HT-29 (cell line): ENCODE results near the gene RPUSD1. TPM values are rescaled to one million over a fixed set of nuclear protein-coding genes. Genes with fewer than 3 reads are reported as not detected.
A peak's percentile ranks its signal among the peaks of the same experiment; 100 is the strongest.
"Not testable (repeated sequence)": the region's sequence is repeated elsewhere in the genome, so short reads cannot be mapped to it uniquely, and the experiment has no call there.

ENCODE experiments used
- DNase-seq: peaks from one replicate; pipeline ENCODE4 v3.0.0-alpha.2; 2015; ENCODE audit warnings: low spot score
- total RNA-seq: library from RNA; depleted of rRNA; stranded (reverse); fragments of >200 nt; shearing (Covaris generic); gene quantifications from 2 replicates; pipeline ENCODE4 v1.2.3, GENCODE V29; 2014

RPUSD1 gene
- total RNA-seq, 1 experiment from 2014 or later = 147 TPM

DNA sequence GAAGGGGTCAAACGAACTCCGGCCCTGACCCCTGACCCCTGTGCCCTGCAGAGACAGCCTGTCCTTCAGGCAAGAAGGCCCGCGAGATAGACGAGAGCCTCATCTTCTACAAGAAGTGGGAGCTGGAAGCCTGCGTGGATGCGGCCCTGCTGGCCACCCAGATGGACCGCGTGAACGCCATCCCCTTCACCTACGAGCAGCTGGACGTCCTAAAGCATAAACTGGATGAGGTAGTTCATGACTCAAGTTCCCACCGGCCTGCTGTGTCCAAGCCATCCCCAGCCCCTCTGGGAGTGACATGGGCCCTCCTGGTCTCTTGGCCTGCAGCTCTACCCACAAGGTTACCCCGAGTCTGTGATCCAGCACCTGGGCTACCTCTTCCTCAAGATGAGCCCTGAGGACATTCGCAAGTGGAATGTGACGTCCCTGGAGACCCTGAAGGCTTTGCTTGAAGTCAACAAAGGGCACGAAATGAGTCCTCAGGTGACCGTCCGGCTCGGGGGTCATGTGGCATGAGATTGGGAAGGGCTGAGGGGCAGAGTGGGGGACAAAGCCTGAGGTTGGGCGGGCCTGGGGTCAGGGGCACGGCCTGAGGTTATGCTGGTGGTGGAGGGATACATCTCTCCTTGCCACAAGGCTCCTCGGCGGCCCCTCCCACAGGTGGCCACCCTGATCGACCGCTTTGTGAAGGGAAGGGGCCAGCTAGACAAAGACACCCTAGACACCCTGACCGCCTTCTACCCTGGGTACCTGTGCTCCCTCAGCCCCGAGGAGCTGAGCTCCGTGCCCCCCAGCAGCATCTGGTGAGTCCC, 22.0 kb downstream of the RPUSD1 start:
- DNase-seq = no peak

DNA sequence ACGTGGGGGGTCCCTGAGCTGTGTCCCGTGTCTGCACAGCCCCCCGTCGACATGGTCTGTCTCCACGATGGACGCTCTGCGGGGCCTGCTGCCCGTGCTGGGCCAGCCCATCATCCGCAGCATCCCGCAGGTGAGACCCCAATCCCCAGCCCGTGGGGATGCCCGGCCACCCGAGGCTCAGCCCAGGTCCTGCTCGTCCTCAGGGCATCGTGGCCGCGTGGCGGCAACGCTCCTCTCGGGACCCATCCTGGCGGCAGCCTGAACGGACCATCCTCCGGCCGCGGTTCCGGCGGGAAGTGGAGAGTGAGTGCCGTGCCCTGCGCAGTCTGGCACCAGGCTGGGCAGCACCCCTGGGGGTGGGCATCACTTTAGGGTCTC, 22.7 kb downstream of the RPUSD1 start:
- no peak for DNase-seq

DNA sequence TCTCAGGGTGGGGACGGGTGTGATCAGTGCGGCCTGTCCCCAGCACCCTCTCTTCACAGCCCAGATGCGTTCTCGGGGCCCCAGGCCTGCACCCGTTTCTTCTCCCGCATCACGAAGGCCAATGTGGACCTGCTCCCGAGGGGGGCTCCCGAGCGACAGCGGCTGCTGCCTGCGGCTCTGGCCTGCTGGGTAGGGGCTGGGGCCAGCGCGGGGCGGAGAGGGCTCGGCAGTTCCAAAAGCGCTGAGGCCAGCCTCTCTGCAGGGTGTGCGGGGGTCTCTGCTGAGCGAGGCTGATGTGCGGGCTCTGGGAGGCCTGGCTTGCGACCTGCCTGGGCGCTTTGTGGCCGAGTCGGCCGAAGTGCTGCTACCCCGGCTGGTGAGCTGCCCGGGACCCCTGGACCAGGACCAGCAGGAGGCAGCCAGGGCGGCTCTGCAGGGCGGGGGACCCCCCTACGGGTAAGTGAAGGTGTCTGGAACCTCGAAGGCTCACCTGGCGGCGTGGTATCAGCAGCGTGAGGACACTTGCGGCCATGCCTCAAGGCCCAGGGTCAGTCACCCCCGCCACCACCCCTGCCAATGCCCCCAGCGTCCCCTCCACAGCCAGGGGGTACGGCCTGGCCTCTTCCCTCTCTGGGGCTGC, 23.2 kb downstream of the RPUSD1 start:
- DNase-seq = no peak

DNA sequence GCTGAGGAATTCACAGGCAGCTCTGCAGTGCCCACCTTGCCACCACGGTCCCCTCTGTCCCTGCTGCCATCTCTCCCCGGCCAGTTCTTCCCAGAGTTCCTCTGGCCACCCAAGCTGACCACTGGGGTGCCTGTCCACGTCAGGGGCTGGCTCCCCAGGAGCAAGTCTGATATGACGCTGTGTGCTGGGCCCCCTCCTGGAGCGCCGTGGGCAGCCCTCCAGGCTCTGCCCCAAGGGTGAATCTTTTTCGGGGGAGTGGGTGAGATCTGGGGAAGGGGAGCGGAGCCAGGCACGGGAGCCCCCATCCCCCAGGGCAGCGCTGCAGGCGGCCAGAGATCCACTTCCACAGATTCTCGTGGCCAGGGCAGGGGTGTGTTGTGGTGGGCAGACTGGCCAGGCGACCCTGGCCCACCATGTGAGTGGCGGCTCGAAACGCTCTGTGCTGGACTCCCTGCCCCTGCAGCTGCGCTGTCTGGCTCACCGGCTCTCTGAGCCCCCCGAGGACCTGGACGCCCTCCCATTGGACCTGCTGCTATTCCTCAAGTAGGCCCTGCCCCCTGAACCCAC, 23.9 kb downstream of the RPUSD1 start:
- DNase-seq = no peak

DNA sequence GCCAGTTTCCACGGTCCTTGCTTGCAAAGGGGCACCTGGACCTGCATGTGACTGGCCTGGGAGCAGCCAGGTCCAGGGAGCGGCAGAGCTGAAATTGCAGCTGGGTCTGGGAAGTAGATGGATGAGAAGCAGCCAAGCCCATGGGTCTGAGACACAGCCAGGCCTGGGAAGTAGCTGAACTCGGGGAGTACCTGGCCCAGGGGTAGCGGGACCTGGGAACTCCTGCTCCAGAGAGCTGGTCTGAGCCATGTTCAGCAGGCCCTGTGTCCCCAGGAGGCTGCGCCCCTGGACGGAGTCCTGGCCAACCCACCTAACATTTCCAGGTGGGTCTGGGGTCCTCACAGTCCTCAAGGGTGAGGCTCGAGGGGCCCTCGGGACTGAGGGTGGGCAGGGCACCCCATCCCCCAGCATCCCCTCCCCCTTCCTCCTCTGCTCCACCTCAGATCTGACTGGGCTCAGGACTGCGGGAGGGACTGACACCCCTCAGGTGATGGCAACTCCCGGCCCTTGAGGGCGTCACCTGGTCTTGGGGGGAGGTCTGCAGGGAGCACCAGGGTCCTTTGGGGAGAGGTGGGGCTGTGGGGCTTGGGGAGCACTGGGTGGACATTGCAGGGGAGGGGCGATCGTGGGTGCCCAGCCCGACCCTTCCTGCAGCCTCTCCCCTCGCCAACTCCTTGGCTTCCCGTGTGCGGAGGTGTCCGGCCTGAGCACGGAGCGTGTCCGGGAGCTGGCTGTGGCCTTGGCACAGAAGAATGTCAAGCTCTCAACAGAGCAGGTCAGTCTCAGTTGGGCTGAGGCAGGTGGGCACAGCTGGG, 24.6 kb downstream of the RPUSD1 start:
- no peak for DNase-seq

DNA sequence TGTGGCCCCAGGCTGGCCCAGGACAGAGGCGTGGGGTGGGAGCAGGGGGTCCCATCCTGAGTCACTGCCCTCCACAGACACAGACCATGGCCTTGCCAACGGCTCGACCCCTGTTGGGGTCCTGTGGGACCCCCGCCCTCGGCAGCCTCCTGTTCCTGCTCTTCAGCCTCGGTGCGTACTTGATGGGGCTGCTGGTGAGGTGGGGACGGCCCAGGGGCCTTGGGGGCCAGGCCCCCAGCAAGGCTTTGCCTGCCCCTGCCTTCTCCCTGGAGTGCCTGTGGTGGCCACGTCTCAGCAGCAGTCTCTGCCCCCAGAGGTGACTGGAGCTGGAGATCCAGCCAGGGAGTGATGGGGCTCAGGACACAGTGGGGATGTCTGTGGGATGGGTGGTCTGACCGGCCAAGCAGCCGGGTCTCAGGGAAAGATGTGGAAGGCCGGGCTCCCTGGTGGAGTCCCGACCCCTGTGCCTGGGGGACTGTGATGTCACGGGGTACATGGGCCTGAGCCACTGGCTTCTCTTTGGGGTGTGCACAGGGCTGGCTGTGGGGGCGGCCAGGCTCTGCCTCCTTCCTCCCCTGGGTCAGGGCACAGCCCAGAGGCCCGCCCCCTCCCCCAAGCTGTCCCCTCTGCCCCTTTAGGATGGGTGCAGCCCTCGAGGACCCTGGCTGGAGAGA, 25.4 kb downstream of the RPUSD1 start:
- no peak for DNase-seq

DNA sequence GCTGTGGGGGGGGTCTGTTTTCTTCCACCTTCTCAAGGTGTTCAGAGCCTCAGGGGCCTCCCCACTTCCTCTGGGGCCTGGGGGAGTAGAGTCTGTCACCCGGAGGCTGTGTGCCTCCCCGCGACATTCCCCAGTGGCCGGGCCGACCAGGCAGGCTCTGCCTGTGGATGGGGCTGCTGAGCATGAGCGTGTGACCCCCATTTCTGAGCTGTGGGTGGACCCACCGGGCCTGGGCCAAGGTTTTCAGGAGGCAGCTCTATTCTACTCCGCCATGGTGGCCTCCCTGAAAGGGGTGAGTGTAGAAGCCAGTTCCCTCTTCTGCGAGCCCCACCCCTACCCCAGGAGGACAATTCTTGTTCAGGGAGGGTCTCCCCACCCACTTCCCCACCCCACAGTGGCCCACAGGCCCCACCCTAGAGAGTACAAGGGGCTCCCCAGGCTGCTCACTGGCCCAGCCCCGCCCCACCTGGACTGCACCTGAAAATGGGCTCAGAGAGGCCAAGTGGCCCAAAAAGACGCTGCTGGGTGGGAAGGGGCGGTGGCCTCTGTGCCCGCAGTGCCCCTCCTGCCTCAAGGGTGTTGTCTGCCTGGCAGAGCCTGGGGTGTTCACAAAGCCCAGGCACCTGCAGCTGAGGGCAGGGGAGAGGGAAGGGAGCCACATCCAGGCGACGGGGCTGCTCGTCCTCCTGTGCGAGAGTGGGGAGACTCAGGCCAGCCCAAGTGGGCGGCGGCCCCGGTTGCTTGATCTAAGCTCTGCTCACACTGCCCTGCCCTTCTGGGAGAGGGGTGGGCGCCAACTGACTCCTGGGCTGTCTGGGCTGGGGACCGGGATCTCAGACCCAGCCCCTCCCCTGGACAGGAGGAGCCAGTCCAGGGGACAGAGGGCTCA, 26.3 kb downstream of the RPUSD1 start:
- no peak for DNase-seq

DNA sequence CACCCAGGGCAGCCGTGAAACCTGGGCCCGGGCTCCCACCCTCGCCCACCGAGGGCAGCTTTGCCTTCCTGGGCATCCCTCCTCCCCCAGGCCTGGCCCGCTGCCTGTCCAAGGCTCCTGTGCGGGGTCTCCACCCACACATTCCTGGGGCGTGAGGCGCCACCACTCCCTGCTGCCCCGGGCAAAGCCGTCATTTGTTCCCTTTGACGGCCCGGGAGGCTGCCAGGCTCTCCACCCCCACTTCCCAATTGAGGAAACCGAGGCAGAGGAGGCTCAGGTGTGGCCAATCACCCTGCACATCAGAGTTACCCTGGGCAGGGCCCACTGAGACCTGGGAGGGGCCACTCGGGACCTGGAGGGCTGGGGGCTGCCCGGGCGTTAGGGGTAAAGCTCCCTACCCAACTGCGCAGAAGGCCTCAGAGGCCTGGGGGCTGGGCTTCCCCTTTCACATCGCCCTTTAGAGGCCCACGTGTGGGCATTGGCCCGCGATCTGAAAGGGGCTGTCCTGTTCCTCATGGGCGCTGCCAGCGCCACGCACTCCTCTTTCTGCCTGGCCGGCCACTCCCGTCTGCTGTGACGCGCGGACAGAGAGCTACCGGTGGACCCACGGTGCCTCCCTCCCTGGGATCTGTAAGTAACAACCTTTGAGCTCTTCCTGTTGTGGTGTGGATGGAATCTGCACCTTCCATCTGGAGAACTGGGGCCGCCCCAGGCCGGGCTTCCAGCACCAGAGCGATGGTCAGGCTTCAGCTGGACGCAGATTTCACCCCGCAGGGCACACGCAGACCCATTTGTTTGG, 27.4 kb downstream of the RPUSD1 start, which contains the start of gene MSLN:
Gene MSLN, plus strand, starts transcription at position 190 of the 799 bp plus-strand sequence. CDS start 1,947 bp downstream, outside the sequence.
- no peak for DNase-seq

DNA sequence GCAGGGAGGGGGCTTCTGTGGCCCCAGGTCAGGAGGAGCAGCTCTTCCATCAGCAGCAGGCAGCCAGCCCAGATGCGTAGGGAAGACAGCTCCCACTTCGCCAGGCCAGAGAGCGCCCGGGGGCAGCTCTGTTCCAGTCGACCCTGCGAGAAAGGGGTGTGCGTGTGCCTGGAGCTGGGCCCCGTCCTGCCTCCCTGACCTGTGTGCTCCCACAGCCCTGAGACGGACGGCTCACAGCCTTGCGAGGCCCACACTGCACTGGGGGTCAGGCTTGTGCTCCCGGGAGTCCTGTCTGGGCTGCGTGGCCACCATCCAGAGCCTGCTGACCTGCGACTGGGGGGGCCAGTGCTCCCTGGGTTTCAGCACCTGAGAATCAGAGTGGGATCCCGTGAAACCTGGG, 28.1 kb downstream of the RPUSD1 start:
- no peak for DNase-seq

DNA sequence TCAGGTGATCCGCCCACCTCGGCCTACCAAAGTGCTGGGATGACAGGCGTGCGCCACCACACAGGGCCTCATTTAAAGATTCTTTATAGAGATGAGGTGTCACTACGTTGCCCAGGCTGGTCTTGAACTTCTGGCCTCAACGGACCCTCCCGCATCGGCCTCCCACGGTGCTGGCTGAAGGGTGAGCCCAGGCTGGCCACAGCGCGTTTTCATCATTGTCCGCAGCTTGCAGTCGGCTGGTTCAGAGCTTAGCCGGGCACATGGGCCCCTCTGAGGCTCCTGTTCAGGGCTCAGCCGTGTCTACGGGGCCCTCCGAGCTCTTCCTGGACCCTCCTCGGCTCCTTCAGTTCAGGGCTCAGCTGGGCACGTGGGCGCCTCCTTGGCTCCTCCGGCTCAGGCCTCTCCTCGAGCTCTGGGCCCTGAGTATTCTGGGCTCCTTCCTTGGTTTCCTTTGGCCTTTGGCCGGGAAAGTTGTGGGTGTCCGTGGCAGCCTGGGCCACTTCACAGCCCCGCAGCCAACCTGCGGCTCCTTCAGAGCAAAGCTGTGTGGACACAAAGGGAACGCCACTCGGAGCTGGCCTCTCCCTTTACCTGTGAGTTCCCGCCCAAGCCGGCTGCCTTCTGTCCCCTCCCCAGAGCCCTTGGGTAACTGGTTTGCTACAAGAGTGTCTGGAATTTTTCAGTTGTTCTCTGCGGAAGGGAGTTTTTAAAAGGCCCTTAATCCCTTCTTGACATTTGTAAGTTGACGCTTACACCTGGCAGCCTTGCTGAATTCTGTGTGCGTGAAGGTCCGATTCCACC, 28.9 kb downstream of the RPUSD1 start:
- DNase-seq = peak; percentile 56

DNA sequence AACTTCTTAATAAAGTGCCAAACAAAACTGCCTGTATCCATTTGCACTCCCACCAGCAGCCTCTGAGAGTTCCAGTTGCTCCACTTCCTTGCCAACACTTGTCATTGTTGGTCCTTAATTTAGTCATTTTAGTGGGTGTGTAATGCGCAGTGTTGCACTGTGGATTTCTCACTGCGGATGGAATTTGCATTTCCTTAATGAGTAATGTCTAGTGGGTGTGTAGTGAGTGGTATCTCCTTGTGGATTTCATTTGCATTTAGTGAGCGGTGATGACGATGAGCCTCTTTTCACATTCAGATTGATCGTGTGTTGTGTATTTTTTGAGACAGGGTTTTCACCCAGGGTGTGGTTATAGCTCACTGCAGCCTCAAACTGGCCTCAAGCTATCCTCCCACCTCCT, 31.8 kb downstream of the RPUSD1 start:
- DNase-seq = no peak

DNA sequence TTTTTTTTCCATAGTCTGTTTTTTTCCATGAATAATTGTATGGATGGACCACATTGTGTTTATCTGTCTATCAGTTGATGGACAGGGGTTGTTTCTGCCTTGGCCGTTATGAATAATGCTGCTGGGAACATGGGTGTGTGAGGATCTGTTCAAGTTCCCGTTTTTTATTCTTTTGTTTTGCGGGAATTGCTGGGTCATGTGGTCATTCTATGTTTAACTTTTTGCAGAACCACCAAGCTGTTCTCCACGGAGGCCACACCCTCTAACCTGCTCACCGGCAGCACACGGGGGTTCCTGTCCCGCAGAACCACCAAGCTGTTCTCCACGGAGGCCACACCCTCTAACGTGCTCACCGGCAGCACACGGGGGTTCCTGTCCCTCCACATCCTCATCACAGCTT, 33.5 kb downstream of the RPUSD1 start:
- DNase-seq = no peak

DNA sequence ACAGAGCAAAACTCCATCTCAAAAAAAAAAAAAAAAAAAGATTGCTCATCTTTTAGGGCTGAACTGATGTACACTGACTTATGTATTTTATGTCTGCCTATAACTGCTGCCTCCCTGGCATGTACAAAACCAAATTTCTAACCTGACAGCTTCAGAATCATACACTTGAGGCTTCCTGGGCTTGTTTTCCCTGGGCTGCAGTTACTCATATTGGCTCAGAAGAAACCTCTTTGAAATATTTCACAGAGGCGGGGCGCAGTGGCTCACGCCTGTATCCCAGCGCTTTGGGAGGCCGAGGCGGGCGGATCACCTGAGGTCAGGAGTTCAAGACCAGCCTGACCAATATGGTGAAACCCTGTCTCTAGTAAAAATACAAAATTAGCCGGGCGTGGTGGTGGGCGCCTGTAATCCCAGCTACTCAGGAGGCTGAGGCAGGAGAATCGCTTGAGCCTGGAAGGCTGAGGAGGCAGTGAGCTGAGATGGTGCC, 34.0 kb downstream of the RPUSD1 start:
- not testable (repeated sequence) for DNase-seq

DNA sequence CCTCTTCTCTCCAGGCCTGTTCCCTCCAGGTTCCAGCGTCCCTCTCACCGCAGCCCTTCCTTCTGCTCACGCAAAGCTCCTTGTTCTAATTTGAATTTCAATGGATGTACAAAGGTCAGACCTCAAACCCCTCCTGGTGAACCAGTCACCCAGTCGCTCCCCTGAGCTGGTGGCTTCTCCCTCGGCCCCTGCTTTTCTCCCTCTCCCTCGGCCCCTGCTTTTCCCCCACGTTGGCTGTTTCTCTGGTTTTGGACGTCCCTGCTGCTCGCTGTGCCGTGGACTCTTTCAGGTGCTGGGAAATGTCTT, 36.2 kb downstream of the RPUSD1 start:
- no peak for DNase-seq

DNA sequence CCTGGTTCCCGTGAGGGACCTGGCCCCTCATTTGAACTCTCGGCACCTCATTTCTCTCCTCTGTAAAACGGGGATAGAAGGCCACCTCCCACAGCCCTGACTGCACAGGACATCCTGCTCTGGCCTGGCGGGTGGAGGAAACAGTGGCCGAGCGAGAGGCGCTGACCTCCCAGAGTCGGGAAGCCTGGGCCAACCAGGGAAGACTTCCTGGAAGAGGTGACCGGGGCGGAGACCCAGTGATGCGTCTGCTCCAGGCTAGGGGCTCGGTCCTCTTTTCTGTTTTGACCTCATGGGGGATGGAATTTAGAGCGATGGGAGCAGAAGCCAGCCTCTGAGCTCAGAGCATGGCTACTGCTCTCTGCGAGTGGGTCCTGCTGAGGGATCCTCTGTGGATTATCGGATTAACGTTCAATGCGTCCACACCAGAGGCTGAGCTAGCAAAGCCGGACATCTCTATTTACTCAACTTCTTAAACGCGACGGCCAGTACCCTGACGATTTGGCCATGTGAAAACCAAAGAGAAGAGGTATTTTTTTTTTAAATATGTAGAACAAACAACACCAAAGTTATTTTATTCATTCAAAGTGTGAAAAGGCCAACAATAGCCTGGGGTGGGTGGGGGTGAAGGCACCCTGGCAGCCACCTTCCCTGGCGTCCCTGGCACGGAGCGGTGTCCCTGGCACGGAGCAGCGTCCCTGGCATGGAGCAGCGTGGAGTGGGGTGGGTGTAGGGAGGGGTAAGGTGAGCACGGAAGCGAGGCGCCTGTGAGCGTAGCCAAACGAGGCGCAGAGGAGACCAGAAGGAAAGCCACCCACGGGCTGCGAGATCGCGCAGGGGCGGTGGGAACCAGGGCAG, 36.8 kb downstream of the RPUSD1 start:
- no peak for DNase-seq

DNA sequence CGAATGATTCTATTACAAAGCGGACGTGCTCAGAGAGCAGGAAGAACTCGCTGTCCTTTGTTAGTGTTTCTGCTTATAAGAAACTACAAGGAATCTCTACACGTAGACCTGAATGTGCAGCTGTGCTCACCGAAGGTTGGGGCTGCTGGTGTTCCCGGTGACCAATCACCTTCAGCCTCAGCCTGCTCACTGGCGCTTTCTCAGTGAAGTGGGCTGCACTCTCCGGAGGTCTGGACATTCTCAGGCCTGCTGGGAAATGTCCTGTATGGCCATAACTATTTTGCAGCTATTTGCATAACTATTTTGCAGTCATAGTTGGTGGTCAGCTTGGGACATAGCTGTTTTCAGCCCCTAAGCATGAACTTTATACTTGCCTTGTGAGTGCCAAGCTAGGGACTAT, 37.7 kb downstream of the RPUSD1 start:
- DNase-seq = no peak

DNA sequence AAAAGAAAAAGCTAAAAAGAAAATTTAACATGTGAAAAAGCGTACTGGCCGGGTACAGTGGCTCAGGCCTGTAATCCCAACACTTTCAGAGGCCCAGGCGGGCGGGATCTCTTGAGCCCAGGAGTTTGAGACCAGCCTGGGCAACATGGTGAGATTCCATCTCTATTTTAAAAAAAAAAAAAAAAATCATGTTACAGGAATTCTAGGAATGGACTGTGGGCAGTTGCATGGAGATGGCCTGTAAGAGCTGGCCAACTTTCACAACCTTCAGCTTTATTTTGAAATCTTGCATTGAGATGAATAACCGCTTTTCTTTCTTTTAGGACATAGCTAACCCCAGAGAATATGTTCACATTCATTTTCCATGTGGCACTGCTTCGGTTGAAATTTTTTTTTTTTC, 39.2 kb downstream of the RPUSD1 start:
- DNase-seq = no peak
